AG10803 (cell line): ENCODE results near the gene GTPBP10.

ENCODE experiments used
- DNase-seq: peaks from one replicate; pipeline ENCODE4 v3.0.0; 2010; ENCODE audit warnings: low read depth
- H3K4me3 ChIP-seq: 2 replicates; pipeline ENCODE4 v1.5.1; 2011; ENCODE audit warnings: mild to moderate bottlenecking, low read length, control low read depth
- CTCF ChIP-seq: conservative IDR thresholded peaks from 2 replicates; pipeline ENCODE4 v1.5.1; 2011; ENCODE audit warnings: mild to moderate bottlenecking, low read length, control low read depth, inconsistent platforms

The GTPBP10 gene

GRCh38 chr7:90346336-90347125 lies at the start of gene GTPBP10:
Gene GTPBP10, plus strand, starts transcription at chr7:90346716. Its CDS starts 26 bp downstream, at chr7:90346742.
- TF ChIP-seq CTCF, result peak; percentile 71
- H3K4me3 ChIP-seq, result peak within 1 kb of the TSS; percentile 89
- DNase-seq, result peak; percentile 95

GRCh38 chr7:90298145-90299038 lies 48.1 kb upstream of the GTPBP10 start:
- H3K4me3 ChIP-seq, result no peak overlapping the region
- DNase-seq, result peak; percentile 81
- TF ChIP-seq CTCF, result peak; percentile 93

GRCh38 chr7:90303241-90303640 lies 43.3 kb upstream of the GTPBP10 start:
- no peak for TF ChIP-seq CTCF
- no peak overlapping the region for H3K4me3 ChIP-seq
- peak; percentile 2 for DNase-seq

GRCh38 chr7:90309872-90310271 lies 36.6 kb upstream of the GTPBP10 start:
- no peak for DNase-seq
- no peak for TF ChIP-seq CTCF
- no peak overlapping the region for H3K4me3 ChIP-seq

GRCh38 chr7:90311175-90311574 lies 35.3 kb upstream of the GTPBP10 start:
- TF ChIP-seq CTCF, result no peak
- DNase-seq, result no peak
- H3K4me3 ChIP-seq, result no peak overlapping the region

- peak; percentile 3 for DNase-seq
- peak; percentile 36 for TF ChIP-seq CTCF
- H3K4me3 ChIP-seq, result no peak overlapping the region
Observed at GRCh38 chr7:90312745-90313144, 33.8 kb upstream of the GTPBP10 start.
